Measurements from ENCODE around the gene SRSF4.
"Not testable (repeated sequence)": the region's sequence is repeated elsewhere in the genome, so short reads cannot be mapped to it uniquely, and the experiment has no call there.

The SRSF4 gene

GRCh38 chr1:29181413-29182225, at the start of gene SRSF4:
TSS of gene SRSF4 (minus strand) at chr1:29181900. CDS start at chr1:29181752, 148 bp downstream.
- peak; percentile 99 for DNase-seq

DNA sequence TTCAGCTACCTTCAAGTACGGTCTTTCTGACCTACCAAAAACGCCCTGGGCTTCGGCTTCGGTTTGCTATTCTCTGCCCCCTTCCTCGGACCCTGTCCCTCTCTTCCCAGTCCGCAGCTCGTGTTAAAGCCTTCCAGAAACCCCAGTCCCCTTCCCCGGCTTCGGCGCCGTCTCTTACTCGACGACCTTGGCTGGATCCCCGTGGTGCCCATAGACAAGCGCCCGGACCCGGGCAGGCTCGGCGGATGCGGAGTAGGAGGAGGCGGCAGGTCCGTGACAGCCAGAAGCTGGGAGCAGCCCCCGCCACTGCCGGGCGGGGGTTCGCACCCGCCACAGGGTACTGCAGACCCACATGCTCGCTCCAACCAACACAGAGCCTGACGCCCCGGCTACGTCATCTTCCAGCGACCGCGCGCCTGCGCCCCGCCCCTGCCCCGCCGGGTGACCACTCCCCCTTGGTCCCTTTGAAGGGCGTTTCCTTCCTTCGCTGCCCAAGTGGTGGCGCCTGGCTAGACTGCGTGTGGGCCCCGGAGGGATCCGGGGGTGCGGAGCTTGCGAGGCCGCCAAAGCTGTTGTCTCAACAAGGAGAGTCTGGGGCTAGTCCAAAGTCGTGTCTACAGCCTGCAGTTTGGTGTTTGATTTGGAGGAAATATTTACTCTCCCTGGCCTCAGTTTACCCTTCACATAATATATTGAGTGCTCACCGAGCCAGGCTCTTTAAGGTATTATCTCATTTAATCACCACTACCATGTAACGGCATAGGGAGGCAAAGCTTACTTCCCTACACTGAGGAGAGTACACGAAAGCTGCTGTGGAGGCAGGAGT, 49.1 kb upstream of the SRSF4 start, which contains the start of gene MECR:
Gene MECR, minus strand, starts transcription at position 382 of the 826 bp plus-strand sequence. Its CDS starts 28 bp downstream, at position 354.
- peak; percentile 96 for DNase-seq

- DNase-seq = no peak
These were observed 48.5 kb upstream of the SRSF4 start for GRCh38 chr1:29230204-29230552.

- no peak for DNase-seq
These were observed 45.8 kb upstream of the SRSF4 start for GRCh38 chr1:29227511-29227910.

DNA sequence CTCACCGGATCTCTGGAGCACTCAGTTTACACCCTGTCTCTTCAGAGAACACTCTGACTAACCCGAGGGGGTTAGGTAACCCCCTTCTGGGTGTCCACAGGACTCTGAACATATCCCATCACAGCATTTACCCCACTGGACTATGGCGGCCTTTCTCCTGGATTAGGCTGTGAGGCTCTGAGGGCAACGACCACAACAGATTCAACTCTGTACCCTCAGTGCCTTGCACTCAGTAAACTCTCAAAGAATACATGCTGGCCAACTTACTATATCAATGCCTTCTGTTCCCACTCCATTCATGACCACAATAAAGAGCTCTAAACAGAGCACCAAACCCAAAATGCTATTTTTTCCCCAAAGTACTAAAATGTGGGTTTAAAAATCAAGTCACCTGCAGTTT, 43.7 kb upstream of the SRSF4 start:
- DNase-seq = no peak

GRCh38 chr1:29224356-29224837, 42.7 kb upstream of the SRSF4 start:
- DNase-seq = no peak

GRCh38 chr1:29223521-29223920, 41.8 kb upstream of the SRSF4 start:
- DNase-seq = no peak

- DNase-seq = no peak
These were observed 41.0 kb upstream of the SRSF4 start for GRCh38 chr1:29222686-29223085.

DNA sequence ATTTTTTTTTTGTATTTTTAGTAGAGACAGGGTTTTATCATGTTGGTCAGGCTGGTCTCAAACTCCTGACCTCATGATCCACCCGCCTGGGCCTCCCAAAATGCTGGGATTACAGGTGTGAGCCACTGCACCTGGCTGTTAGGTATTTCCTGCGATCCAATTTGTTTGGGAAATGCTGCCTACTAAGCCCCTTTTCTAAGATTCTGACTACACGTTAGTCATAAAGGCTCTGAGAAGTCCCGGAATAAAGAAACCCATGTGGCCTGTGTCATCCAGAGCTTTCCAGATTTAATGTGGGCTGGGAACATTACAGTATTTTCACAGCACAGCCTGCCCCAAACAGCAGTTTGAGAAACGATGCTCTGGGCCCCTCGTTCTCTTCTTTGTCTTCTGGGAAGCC, 40.6 kb upstream of the SRSF4 start:
- DNase-seq = not testable (repeated sequence)

GRCh38 chr1:29221296-29221695, 39.6 kb upstream of the SRSF4 start:
- DNase-seq = no peak

GRCh38 chr1:29218223-29218622, 36.5 kb upstream of the SRSF4 start:
- no peak for DNase-seq

- no peak for DNase-seq
These were observed 35.9 kb upstream of the SRSF4 start for GRCh38 chr1:29217633-29218032.

DNA sequence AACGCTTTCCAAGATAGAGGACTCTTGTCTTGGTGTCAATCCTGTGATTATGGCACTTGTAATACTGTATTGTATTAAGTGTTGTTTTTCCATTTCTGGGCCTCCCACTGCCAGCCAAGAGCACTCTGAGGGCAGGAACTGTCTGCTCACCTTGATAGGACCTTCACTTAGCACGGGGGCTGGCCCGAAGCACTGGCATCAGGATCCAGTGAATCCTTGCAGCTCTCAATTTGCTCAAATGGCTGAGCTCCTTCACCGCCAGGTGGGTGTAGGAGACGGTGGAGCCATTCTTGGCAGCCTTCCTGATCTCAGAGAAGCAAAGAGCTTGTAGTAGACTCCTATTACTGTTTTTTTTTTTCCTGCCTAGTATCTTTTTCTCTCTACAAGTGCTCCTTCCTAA, 31.4 kb upstream of the SRSF4 start:
- no peak for DNase-seq

DNA sequence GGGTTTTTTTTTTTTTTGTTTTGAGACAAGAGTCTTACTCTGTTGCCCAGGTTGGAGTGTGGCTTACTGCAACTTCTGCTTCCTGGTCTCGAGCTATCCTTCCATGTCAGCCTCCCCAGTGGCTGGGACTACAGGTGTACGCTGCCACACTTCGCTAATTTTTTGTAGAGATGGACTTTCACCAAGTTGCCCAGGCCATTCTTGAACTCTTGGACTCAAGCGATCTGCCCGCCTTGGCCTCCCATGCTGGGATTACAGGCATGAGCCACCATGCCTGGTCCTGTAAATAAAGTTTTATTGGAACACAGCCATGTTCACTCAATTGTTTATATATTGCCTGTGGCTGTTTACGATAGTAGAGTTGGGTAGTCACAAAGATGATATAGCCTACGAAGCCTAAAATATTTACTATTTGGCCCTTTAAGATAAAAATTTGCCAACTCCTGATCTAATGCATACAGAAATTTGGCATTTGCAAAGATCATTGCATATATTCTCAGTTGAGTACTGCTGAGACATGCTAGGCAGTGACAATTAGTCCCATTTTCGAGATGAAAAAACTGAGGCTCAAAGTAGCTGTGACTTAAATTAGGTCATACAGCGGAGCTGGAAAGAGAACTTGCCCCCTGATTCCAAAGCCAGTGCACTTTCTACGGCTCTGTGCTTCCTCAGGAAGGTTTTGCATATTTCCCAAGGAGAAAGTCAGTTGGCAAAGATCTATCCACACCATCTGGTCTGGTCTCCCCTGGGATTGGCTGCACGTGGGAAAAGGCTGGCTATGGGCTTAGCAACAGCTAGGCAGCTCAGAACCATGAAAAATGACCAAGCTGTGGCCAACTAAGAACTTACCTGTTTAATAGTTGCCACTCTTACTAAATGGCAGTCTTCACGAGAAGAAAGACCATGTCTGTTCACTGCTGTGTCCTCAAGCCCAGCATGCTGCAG, 29.7 kb upstream of the SRSF4 start:
- no peak for DNase-seq

GRCh38 chr1:29210278-29211085, 28.8 kb upstream of the SRSF4 start:
- no peak for DNase-seq

DNA sequence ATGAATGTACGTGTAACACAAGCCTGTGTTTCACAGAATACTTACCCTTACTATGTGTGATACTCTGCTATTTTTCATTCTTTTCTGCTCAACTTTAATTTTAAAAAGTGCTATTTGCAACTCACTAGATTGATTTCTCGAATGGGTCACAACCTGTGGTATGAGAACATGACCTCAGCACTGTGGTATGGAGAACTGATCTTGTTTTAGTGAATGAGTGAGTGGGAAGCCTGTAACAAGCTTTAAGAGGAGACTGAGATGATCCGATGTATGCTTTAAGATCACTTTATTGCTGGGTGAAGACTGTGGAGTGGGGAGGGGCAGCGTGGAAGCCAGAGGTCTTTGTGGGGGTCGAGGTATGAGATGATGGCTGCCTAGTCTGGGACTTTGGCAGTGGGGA, 27.5 kb upstream of the SRSF4 start:
- DNase-seq = no peak

GRCh38 chr1:29208442-29208841, 26.7 kb upstream of the SRSF4 start:
- DNase-seq = no peak

GRCh38 chr1:29202584-29203340, 21.1 kb upstream of the SRSF4 start:
- DNase-seq = peak; percentile 89

GRCh38 chr1:29202053-29202452, 20.4 kb upstream of the SRSF4 start:
- DNase-seq = no peak

DNA sequence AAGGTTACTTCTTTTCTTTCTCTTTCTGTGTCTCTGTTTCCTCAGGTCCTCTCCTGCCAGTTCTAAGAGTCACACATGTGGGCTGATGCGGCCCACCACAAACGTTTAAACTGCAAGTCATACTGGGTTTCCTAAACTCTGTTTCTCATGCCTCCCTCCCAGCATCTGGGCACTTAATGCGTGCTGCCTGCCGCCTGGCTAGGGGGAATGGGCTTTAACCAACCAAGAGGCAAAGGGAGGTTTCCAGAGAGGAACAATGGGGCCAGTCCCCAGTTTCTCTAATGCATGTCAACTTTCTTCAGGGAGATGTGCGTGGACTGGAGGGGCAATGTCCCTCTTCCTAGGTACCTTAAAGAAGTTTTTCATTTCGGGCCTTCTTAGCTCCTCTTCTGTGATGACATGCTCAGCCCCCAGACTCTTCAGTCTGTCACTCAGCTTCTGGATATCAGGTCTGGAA, 19.9 kb upstream of the SRSF4 start:
- DNase-seq = no peak
